ENCODE data around the gene NBPF1.
"Not testable (repeated sequence)": the region's sequence is repeated elsewhere in the genome, so short reads cannot be mapped to it uniquely, and the experiment has no call there.

Gene NBPF1

DNA sequence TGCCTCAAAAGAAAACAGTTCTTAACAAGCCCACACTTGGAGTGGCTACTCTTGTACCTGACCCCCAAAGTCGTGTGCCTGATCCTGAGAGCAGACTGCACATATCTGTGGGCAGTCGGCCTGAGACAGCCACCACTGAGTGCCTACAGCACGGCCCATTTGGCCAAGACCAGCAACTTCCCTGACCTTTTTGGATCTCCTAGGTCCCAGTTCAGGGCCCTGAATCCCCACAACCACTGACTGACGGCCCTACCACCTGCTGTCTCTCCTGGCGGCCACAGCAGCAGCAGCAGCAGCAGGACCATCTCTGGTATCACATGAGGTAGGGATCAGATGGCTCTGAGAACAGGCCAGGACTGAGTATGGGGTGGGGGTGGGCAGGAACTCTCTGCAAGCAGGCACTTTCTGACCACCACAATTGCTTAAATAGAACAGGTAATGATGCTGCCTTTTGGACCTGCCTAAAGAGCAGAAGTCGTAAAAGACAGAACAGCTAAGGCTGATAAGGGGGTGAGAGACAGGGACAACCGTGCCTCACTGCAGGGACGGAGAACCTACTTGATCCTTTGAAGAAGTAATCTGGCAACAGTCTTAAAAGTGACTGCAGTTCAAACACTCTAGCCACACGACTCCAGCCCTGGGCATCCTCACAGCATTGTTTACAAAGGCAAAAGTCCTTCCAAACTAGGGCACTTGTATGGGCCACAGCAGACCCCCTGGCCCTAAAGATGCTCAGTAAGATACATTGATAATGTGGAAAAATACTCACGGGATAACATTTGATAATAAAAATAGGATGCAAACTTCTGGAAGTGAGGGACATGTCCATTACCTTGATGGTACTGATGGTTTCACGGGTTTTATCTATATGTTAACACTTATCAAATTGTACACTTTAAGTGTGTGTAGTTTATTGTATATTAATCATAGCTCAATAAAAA, 26.0 kb upstream of the NBPF1 start:
- not testable (repeated sequence) for H3K36me3 ChIP-seq; H3K4me3 ChIP-seq (ENCODE audit: low read depth, low read length); H3K27ac ChIP-seq; H3K27me3 ChIP-seq (ENCODE audit: insufficient read depth, low read depth, severe bottlenecking); H3K9me3 ChIP-seq (ENCODE audit: severe bottlenecking)
- peak; percentile 6; the same call in 1 of the 2 replicates for TF ChIP-seq CTCF (IDR thresholded peaks at IDR 0.05; ENCODE audit: low read depth, low read length)
- DNase-seq: peak; percentile 73

GRCh38 chr1:16637941-16638778, 24.8 kb upstream of the NBPF1 start:
- not testable (repeated sequence) for H3K4me3 ChIP-seq (ENCODE audit: low read depth, low read length); H3K27ac ChIP-seq; H3K27me3 ChIP-seq (ENCODE audit: insufficient read depth, low read depth, severe bottlenecking); H3K9me3 ChIP-seq (ENCODE audit: severe bottlenecking)
- H3K36me3 ChIP-seq: peaks cover 15% of the 10 kb centered on the region
- peak; percentile 32 for DNase-seq

DNA sequence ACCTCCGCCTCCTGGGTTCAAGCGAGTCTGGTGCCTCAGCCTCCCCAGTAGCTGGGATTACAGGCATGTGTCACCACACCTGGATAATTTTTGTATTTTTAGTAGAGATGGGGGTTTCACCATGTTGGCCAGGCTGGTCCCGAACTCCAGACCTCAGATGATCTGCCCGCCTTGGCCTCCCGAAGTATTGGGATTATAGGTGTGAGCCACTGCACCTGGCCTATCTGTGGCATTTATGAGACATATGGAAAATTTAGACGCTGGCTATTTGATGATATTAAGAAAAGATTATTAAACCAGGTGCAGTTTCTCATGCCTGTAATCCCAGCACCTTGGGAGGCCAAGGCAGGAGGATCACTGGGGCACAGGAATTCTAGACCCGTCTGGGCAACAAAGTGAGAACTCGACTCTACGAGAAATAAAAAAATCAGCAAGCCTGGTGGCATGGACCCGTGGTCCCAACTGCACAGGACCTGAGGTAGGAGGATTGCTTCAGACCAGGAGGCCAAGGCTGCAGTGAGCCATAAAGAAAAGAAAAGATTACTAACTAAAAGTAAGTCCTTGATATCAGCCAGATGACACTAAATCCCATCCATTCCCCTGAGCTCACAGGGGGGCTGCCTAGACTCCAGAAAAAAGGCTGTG, 23.3 kb upstream of the NBPF1 start:
- 0 out of 2 replicates have a peak overlapping the region, but pooled peaks have one; percentile 7 for H3K27ac ChIP-seq
- peaks cover 27% of the 10 kb centered on the region for H3K36me3 ChIP-seq
- H3K4me3 ChIP-seq (ENCODE audit: low read depth, low read length); H3K27me3 ChIP-seq (ENCODE audit: insufficient read depth, low read depth, severe bottlenecking); H3K9me3 ChIP-seq (ENCODE audit: severe bottlenecking): not testable (repeated sequence)
- DNase-seq: peak; percentile 24

GRCh38 chr1:16635959-16636358, 22.6 kb upstream of the NBPF1 start:
- H3K27ac ChIP-seq; H3K9me3 ChIP-seq (ENCODE audit: severe bottlenecking); H3K4me3 ChIP-seq (ENCODE audit: low read depth, low read length); H3K27me3 ChIP-seq (ENCODE audit: insufficient read depth, low read depth, severe bottlenecking): not testable (repeated sequence)
- peaks cover 29% of the 10 kb centered on the region for H3K36me3 ChIP-seq
- peak; percentile 8 for DNase-seq

- not testable (repeated sequence) for H3K4me3 ChIP-seq (ENCODE audit: low read depth, low read length); DNase-seq; H3K9me3 ChIP-seq (ENCODE audit: severe bottlenecking); H3K27me3 ChIP-seq (ENCODE audit: insufficient read depth, low read depth, severe bottlenecking)
- Histone ChIP-seq H3K36me3 (peaks cover 45% of the 10 kb centered on the region), H3K27ac (0 out of 2 replicates have a peak overlapping the region, but pooled peaks have one; percentile 19)
Observed at GRCh38 chr1:16633540-16634282, 20.3 kb upstream of the NBPF1 start.

DNA sequence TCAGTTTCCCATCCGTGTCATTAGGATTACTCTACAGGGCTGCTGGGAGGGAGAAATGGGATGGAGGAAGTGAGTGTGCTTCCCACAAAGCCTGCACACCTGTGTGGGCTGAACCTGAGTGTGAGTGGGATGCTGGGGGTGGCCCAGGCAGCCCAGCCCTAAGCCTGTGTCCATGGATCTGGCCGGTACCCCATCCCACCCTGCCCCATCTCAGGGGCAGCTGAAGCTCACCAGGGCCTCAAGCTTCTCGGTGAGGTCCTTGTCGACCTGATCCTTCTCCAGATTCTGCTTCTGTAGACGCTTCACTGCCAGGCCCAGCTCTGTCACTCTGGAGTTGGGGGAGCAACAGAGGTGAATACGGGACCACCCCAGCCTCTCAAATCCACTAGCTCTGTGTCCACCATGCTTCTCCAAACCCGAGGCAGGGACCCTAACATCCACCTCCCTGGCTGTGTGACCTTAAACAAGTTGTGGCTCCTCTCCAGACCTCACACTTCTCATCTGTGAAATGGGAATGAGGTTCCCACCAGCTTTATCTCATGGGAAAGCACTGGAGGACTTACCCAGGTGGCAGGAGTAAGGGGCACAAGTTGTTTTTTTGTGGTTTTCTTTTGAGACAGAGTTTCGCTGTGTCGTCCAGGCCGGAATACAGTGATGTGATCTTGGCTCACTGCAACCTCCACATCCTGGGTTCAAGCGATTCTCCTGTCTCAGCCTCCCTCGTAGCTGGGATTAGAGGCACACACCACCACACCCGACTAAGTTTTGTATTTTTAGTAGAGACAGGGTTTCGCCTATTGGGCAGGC, 18.9 kb upstream of the NBPF1 start:
- not testable (repeated sequence) for H3K4me3 ChIP-seq (ENCODE audit: low read depth, low read length); H3K9me3 ChIP-seq (ENCODE audit: severe bottlenecking); H3K27me3 ChIP-seq (ENCODE audit: insufficient read depth, low read depth, severe bottlenecking); H3K27ac ChIP-seq
- peak; percentile 10 for DNase-seq
- H3K36me3 ChIP-seq: peaks cover 54% of the 10 kb centered on the region

DNA sequence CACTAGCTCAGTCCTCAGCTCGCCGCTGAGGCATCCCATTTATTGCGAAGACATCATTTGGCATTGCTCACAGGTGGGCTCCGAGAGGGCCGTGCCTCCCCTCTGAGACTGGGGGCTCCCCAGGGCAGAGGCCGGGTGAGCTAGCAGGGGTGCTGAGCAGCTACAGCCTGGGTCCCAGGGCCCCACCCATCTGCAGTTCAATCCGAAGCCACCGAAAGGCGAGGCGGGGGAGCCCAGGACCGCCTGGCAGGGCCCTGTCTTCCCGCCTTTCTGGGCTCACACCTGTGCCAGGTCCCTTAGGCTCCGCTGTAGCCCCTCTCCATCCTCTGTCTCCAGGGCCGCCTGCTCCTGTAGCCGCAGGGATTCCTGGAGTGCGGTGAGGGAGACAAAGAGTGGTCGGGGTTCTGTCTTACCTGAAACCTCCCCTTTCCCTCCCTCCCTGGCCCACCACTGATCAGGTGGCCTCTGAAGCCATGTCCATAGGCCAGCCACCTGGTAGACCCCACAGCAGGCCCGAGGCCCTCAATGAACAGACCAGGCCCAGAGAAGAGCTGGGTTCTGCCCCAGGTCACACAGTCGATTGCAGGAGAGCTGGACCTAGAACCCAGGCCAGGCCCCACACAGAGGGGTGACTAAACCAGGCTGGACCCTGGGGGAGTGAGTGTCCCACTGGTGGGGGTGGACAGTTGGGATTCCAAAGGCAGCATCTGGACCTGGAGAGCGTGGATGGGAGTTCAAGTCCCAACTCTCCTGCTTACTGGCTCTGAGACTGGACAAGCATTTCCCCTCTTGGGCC, 18.1 kb upstream of the NBPF1 start:
- H3K27ac ChIP-seq: no peak overlapping the region
- H3K4me3 ChIP-seq (ENCODE audit: low read depth, low read length): no peak overlapping the region
- H3K36me3 ChIP-seq: peaks cover 54% of the 10 kb centered on the region
- no peaks in the 10 kb centered on the region for H3K9me3 ChIP-seq (ENCODE audit: severe bottlenecking)
- H3K27me3 ChIP-seq (ENCODE audit: insufficient read depth, low read depth, severe bottlenecking): no peaks in the 10 kb centered on the region
- no peak for TF ChIP-seq CTCF (IDR thresholded peaks at IDR 0.05; ENCODE audit: low read depth, low read length)
- peak; percentile 16 for DNase-seq
